Keratinocyte (primary cell): ENCODE measurements around the gene UNC119B. TPM values are rescaled to one million over a fixed set of nuclear protein-coding genes. Genes with fewer than 3 reads are reported as not detected.

Experiments used
- DNase-seq: peaks from one replicate; pipeline ENCODE4 v3.0.0-alpha.2; 2011; ENCODE audit warnings: low read depth, missing footprints, low spot score
- FAIRE-seq: peaks from 2 replicates; lab custom pipeline; 2011; peaks lifted over from hg19 to GRCh38; lab: Jason Lieb, UNC
- H2AFZ ChIP-seq: 2 replicates; pipeline ENCODE4 v1.6.0; 2012; ENCODE audit warnings: low read length, control low read depth, inconsistent platforms; ENCODE audit not compliant: control insufficient read depth
- H3K27ac ChIP-seq: 2 replicates; pipeline ENCODE4 v1.5.1; 2011; ENCODE audit warnings: low read length; ENCODE audit not compliant: control insufficient read depth, insufficient read depth
- H3K27me3 ChIP-seq: 3 replicates; pipeline ENCODE4 v1.6.0; 2011; ENCODE audit warnings: low read length; ENCODE audit not compliant: control insufficient read depth, insufficient read depth; ENCODE audit errors: extremely low read depth
- H3K36me3 ChIP-seq, 2 experiments: 2 replicates in 1 of 2; 3 replicates in 1 of 2; pipeline ENCODE4 v1.5.1; 2011; ENCODE audit warnings: low read length in 2 of 2, mild to moderate bottlenecking in 1 of 2; ENCODE audit not compliant: control insufficient read depth in 2 of 2, insufficient read depth in 2 of 2; ENCODE audit errors: extremely low read depth in 1 of 2
- H3K4me1 ChIP-seq: 3 replicates; pipeline ENCODE4 v1.5.1; 2011; ENCODE audit warnings: low read length; ENCODE audit not compliant: control insufficient read depth, insufficient read depth; ENCODE audit errors: extremely low read depth
- H3K4me2 ChIP-seq: 3 replicates; pipeline ENCODE4 v1.6.0; 2011; ENCODE audit warnings: low read depth, low read length; ENCODE audit not compliant: control insufficient read depth, insufficient read depth; ENCODE audit errors: extremely low read depth
- H3K4me3 ChIP-seq, 3 experiments: fragments of 200-600 bp in 1 of 3; sonication (generic) in 1 of 3; 2 replicates in 2 of 3; 3 replicates in 1 of 3; pipeline ENCODE4 v1.5.1; 2011 to 2016; ENCODE audit warnings: low read length in 3 of 3, mild to moderate bottlenecking in 3 of 3, control low read depth in 2 of 3, inconsistent platforms in 1 of 3, low read depth in 1 of 3, mixed read lengths in 1 of 3, mixed run types in 1 of 3, moderate library complexity in 1 of 3; ENCODE audit not compliant: control insufficient read depth in 2 of 3, insufficient read depth in 2 of 3; ENCODE audit errors: extremely low read depth in 1 of 3
- H3K79me2 ChIP-seq: 2 replicates; pipeline ENCODE4 v1.6.0; 2012; ENCODE audit warnings: low read length; ENCODE audit not compliant: control insufficient read depth, insufficient read depth
- H3K9ac ChIP-seq: 3 replicates; pipeline ENCODE4 v1.6.0; 2011; ENCODE audit warnings: low read length; ENCODE audit not compliant: control insufficient read depth, insufficient read depth; ENCODE audit errors: extremely low read depth
- H3K9me1 ChIP-seq: 3 replicates; pipeline ENCODE4 v1.6.0; 2011; ENCODE audit warnings: low read length; ENCODE audit not compliant: control insufficient read depth, insufficient read depth; ENCODE audit errors: extremely low read depth
- H3K9me3 ChIP-seq: 2 replicates; pipeline ENCODE4 v1.5.1; 2012; ENCODE audit warnings: low read depth, low read length; ENCODE audit not compliant: control insufficient read depth
- H4K20me1 ChIP-seq: 3 replicates; pipeline ENCODE4 v1.6.0; 2011; ENCODE audit warnings: low read length; ENCODE audit not compliant: control insufficient read depth, insufficient read depth; ENCODE audit errors: extremely low read depth
- EZH2 ChIP-seq: IDR thresholded peaks from one replicate; pipeline ENCODE4 v1.6.1; 2012; ENCODE audit warnings: inconsistent platforms, mild to moderate bottlenecking, low read length, moderate library complexity
- dilution Hi-C: fragments of 300-500 bp; cut with MboI; formaldehyde crosslinking; loops from one replicate; pipeline ENCODE4 v1.7.0; 2020; ENCODE audit warnings: low sequenced_read_pairs; ENCODE audit not compliant: extremely low pct_ligation_motif_present
- polyA plus RNA-seq, 5 experiments: library from polyadenylated mRNA; depleted of rRNA in 3 of 5; stranded (reverse) in 3 of 5; stranded (forward) in 1 of 5; unstranded in 1 of 5; fragments of >200 nt; gene quantifications; 1 replicate in 1 of 5; 2 replicates in 3 of 5; 3 replicates in 1 of 5; pipeline versions ENCODE4 v1.2.1 to v1.2.3, GENCODE V29; 2011 to 2012; ENCODE audit warnings: missing spikeins in 2 of 5, low read depth in 1 of 5, low replicate concordance in 1 of 5
- TF ChIP-seq, protein P1 (sequence below), 3 experiments: IDR thresholded peaks in 1 of 3; conservative IDR thresholded peaks in 1 of 3; optimal IDR thresholded peaks in 1 of 3; 2 replicates in 2 of 3; 3 replicates in 1 of 3; pipeline versions ENCODE3 to v1.5.1; 2011; ENCODE audit warnings: low read length in 3 of 3, mild to moderate bottlenecking in 3 of 3, moderate library complexity in 2 of 3, control low read depth in 1 of 3, inconsistent platforms in 1 of 3; ENCODE audit not compliant: insufficient read depth in 2 of 3; ENCODE audit errors: extremely low read depth in 1 of 3

Gene UNC119B
- polyA plus RNA-seq, 1 donor (not counting 4 experiments of a cell fraction or from before 2014, with no cell fraction given), result 22.0 TPM

DNA sequence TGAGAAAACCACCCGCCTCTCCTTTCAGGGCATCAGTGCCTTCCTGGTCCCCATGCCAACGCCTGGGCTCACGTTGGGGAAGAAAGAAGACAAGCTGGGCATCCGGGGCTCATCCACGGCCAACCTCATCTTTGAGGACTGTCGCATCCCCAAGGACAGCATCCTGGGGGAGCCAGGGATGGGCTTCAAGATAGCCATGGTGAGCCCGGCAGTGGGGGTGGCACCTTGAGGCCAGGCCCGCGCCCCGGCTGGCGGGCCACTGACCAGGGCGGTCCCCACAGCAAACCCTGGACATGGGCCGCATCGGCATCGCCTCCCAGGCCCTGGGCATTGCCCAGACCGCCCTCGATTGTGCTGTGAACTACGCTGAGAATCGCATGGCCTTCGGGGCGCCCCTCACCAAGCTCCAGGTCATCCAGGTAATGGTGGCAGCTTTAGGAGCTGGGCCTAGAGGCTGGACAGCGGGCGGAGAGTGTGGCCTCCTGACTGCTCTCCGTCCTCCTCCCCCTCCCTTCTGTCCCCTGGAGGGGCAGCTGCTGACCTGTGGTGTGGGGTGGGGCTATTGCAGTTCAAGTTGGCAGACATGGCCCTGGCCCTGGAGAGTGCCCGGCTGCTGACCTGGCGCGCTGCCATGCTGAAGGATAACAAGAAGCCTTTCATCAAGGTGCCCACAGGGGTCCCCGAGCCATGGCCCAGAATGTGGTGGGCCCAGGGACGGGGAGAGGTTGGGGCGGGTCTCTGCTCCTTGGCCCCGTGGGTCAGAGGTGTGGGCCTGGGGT is 28.2 kb downstream of the UNC119B start:
- H3K9me3 ChIP-seq, result no peaks in the 10 kb centered on the region
- no peaks in the 10 kb centered on the region for H3K27me3 ChIP-seq
- no peak overlapping the region for H3K27ac ChIP-seq
- no peak overlapping the region for H3K9ac ChIP-seq
- H3K79me2 ChIP-seq, result no peaks in the 10 kb centered on the region
- H3K4me3 ChIP-seq, result no peak overlapping the region
- H3K4me1 ChIP-seq, result no peaks in the 10 kb centered on the region
- dilution Hi-C loops, result no loop called here
- H3K36me3 ChIP-seq, result no peaks in the 10 kb centered on the region
- DNase-seq (no peak), FAIRE-seq (no peak)
- no peak overlapping the region for H3K4me2 ChIP-seq
- no peak overlapping the region for H2AFZ ChIP-seq
- no peaks in the 10 kb centered on the region for H4K20me1 ChIP-seq
- no peaks in the 10 kb centered on the region for H3K9me1 ChIP-seq
- TF ChIP-seq, protein P1, sequence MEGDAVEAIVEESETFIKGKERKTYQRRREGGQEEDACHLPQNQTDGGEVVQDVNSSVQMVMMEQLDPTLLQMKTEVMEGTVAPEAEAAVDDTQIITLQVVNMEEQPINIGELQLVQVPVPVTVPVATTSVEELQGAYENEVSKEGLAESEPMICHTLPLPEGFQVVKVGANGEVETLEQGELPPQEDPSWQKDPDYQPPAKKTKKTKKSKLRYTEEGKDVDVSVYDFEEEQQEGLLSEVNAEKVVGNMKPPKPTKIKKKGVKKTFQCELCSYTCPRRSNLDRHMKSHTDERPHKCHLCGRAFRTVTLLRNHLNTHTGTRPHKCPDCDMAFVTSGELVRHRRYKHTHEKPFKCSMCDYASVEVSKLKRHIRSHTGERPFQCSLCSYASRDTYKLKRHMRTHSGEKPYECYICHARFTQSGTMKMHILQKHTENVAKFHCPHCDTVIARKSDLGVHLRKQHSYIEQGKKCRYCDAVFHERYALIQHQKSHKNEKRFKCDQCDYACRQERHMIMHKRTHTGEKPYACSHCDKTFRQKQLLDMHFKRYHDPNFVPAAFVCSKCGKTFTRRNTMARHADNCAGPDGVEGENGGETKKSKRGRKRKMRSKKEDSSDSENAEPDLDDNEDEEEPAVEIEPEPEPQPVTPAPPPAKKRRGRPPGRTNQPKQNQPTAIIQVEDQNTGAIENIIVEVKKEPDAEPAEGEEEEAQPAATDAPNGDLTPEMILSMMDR (optimal IDR thresholded peaks at IDR 0.05 in 1 of 3, IDR thresholded peaks at IDR 0.05 in 1 of 3, conservative IDR thresholded peaks at IDR 0.05 in 1 of 3; ENCODE audit: extremely low read depth in 1 of 3, insufficient read depth in 2 of 3, low read length in 3 of 3), result no peak
- no peak for TF ChIP-seq EZH2

DNA sequence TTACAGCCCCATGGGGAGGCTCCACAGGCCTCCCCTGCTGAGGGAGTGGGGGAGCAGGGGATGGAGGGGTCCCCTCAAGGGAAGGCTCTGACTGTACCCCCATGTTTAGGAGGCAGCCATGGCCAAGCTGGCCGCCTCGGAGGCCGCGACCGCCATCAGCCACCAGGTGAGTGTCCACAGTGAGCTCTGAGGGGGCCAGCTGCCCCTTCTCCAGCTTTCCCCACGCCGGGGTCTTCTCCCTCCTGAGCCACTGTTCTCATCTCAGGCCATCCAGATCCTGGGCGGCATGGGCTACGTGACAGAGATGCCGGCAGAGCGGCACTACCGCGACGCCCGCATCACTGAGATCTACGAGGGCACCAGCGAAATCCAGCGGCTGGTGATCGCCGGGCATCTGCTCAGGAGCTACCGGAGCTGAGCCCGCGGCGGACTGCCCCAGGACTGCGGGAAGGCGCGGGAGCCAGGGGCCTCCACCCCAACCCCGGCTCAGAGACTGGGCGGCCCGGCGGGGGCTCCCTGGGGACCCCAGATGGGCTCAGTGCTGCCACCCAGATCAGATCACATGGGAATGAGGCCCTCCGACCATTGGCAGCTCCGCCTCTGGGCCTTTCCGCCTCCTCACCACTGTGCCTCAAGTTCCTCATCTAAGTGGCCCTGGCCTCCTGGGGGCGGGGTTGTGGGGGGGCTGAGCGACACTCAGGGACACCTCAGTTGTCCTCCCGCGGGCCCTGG is 28.9 kb downstream of the UNC119B start:
- dilution Hi-C loops, result no loop called here
- no peaks in the 10 kb centered on the region for H3K9me3 ChIP-seq

More for the DNA sequence above, 28.9 kb downstream of the UNC119B start:
- TF ChIP-seq, protein P1 (optimal IDR thresholded peaks at IDR 0.05 in 1 of 3, IDR thresholded peaks at IDR 0.05 in 1 of 3, conservative IDR thresholded peaks at IDR 0.05 in 1 of 3; ENCODE audit: extremely low read depth in 1 of 3, insufficient read depth in 2 of 3, low read length in 3 of 3), result no peak
- no peak for TF ChIP-seq EZH2
- no peaks in the 10 kb centered on the region for H3K4me1 ChIP-seq
- no peaks in the 10 kb centered on the region for H3K79me2 ChIP-seq
- H3K27ac ChIP-seq, result no peak overlapping the region
- H3K9ac ChIP-seq, result no peak overlapping the region
- DNase-seq (no peak), FAIRE-seq (no peak)
- no peaks in the 10 kb centered on the region for H3K9me1 ChIP-seq
- no peaks in the 10 kb centered on the region for H3K27me3 ChIP-seq
- no peak overlapping the region for H3K4me2 ChIP-seq
- no peak overlapping the region for H2AFZ ChIP-seq
- H3K4me3 ChIP-seq, result no peak overlapping the region
- no peaks in the 10 kb centered on the region for H4K20me1 ChIP-seq
- no peaks in the 10 kb centered on the region for H3K36me3 ChIP-seq
